Nucleus accumbens (tissue), 56 donors: ENCODE data around the gene CACNB1.

Source experiments
- DNase-seq, 56 donors: peaks; one replicate each; lab custom pipeline; 2025; lab: John Stamatoyannopoulos, UW

CACNB1 gene

DNA sequence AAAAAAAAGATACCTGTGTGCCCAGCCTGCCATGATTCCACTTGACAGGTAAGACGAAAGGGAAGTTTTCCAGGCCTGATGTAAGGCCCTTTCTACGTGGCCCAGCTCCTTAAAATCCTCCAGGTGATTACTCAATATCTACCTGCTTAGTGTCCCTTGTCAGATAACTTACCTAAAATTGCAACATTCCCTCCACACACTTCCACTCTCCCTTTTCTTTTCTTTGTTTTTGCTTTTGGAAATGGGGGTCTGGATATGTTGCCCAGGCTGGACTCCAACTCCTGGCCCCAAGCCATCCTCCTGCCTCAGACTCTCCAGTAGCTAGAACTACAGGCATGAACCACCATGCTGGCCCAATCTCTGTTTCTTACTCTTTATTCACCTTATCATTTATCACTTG lies 38.8 kb downstream of the CACNB1 start:
- no peak for DNase-seq

DNA sequence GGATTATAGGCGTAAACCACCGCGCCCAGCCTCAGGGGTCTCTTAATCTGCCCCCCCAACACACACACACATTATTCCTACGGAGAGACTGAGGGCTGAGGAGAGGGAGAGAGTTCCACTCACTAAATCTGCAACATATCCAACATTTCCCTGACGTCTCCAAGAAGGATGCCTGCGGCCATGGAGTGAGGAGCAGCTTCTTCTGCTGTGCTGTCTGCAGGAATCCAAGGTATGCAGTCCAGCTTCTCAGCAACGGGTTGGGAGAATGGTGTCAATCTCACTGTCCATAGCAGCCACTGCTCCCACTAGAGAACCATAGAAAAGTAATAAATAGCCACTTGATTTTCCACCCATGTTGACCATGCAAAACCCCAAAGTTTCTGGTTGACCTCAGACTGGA lies 41.0 kb downstream of the CACNB1 start:
- DNase-seq: no peak

- DNase-seq: no peak
These were observed 41.8 kb downstream of the CACNB1 start for GRCh38 chr17:39155654-39156053.

DNA sequence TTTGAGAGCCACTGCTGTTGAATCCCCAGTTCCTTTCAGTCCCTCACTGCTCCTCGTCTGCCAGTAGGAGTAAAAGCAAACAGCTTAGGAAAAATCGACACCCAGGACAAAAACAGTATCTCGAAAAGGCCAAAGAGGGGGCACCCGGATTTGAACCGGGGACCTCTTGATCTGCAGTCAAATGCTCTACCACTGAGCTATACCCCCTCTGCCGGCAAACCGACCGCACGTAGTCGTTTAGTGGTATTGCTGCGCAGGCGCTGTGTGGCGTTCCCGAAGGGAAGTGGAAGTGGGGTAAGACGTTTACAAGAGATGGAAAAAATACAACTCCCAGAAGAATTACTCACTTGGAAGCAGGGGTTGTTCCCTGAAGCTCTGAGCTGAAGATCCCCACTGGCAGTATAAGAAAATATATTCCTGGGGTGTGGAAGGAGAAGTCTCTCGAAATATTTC lies 43.8 kb downstream of the CACNB1 start:
- DNase-seq: peak in 55 of 56 donors; percentile 43 to 95 (median 86)

DNA sequence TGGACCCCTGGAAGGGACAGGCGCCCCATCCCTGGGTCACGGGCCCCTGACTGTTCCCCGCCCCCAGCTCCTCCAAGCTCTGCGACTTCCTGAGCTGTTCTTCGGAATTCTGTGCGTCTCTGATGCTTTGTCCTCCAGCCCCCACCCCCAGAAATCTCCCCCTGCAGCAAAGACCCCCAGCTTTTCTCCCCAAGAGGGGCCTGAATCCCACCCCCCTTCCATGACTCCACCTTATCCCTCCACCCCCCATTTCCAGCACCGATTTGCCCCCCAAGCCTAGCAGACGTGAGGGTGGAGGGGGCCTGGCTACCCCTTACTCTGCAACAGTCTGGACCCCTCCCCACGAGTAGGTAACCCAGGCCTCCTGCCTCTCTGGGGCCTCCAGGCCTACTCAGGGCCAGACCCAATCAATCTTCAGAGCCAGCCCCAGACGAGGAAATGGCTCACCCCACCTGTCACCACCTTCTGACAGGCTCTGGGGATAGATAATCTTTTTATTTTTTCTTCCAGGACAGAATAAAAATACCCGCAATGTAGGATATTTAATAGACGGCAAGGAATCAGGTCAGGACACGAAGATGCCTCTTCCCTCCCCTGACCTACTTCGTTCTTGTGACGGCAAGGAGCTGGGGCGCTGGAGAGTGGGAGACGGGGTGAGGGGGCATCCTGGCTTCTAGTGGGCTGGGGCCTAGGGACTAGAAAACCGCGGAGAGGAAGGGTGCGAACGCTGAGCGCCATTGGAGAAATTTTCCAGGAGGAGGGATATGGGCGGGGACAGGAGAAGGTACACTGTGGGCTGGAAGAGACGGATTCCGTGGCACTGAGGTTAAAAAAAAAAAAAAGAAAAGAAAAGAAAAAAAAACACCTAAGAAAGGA lies 45.3 kb downstream of the CACNB1 start:
- DNase-seq: peak in 29 of 56 donors; percentile 10 to 73 (median 62)

GRCh38 chr17:39151150-39151942 lies 46.1 kb downstream of the CACNB1 start, which contains the start of gene PLXDC1:
Gene PLXDC1 (minus strand): TSS chr17:39151637. CDS start chr17:39151437, 200 bp downstream.
- peak in 2 of 56 donors; percentile 12 to 48 for DNase-seq

GRCh38 chr17:39150795-39151149 lies 46.7 kb downstream of the CACNB1 start:
- DNase-seq: no peak

DNA sequence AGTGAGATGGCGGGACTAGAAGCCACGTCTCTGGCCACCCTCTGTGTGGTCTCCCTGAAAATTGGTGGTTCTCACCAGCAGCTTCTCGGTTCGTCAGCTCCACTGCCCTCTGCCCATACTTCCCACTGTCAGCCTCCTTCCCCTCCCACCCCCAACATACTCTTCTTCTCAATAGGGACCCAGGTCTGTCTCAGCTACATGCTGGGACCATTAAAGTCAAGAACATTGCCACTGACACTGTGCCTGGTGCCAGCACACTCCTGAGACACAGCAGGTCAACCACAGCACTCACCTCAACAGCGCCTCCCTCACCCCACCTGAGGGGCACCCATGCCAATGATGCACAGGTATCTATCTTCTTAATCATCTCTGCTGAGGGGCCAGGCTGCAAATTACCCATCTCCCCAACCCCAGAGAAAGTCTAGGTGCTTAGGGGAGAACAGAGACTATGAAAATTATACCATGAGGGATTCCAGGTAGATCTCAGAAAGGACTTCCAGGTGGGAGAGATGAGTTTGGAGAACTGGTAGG lies 47.3 kb downstream of the CACNB1 start:
- no peak for DNase-seq

DNA sequence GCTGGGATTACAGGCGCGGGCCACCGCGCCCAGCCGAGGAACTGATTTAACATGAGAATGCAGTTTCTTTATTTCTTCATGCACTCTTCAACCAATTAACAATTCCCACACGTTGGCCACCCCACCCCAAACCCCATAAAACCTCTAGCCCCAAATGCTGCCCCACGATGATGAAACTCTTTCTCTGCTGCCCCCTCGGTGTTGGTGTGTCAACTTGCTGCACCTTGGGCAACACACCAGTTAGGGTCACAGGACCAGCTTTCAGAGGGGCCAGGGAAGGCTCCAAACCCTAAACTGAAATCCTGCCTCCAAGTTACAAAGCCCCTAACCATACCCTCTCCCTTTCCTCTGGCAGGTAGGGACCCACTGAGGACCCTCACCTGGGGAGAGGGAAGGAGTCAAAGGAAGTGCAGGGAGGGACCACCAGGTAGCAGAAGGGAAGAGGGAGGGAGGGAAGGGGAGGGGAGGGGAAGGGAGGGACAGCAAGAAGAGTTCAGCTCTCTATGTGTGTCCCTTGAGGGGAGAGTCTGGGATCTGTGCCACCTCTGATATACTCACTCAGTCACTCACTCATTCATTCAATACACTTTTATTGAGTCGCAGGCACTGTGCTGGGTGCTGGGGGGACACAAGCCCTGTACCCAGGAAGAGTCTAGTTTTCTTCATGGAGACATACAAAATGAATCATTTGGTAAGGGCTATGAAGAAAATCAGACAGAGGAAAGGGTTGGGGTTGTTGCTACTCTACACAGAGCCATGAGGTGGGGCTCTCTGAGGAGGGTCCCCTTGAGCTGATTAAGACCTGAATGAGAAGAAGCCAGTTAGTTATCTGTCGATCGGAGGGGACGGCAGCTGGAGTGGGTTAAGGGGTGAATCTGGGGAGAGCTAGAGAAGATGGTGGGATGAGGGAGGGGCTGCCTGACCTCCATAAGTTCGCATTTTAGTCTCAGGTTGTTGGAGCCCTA lies 50.0 kb downstream of the CACNB1 start:
- no peak for DNase-seq

- DNase-seq: no peak
These were observed 51.2 kb downstream of the CACNB1 start for GRCh38 chr17:39146273-39146672.

DNA sequence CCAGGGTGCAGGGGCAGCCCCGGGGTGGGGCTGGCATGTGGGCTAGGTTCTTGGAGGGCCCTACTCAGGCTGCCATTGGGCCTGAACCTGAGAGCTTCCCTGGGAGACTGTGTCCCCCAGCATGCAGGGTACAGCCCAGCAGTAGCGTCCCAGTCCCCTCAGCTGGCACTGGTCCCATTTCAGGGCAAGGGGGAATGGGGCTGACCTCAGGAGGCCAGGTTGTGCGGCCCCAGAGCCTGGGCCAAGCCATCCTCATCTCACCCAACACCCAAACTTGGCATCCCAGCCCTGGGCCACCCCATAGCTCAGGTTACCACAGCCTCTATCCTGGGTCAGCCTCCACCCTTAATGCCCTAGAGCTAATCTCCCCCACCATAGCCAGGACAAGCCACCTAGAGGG lies 52.3 kb downstream of the CACNB1 start:
- DNase-seq: no peak

- peak in 8 of 56 donors; percentile 13 to 43 (median 30) for DNase-seq
These were observed 53.0 kb downstream of the CACNB1 start for GRCh38 chr17:39144416-39144840.

- DNase-seq: peak in 2 of 56 donors; percentile 31 to 40
These were observed 53.8 kb downstream of the CACNB1 start for GRCh38 chr17:39143552-39144093.

DNA sequence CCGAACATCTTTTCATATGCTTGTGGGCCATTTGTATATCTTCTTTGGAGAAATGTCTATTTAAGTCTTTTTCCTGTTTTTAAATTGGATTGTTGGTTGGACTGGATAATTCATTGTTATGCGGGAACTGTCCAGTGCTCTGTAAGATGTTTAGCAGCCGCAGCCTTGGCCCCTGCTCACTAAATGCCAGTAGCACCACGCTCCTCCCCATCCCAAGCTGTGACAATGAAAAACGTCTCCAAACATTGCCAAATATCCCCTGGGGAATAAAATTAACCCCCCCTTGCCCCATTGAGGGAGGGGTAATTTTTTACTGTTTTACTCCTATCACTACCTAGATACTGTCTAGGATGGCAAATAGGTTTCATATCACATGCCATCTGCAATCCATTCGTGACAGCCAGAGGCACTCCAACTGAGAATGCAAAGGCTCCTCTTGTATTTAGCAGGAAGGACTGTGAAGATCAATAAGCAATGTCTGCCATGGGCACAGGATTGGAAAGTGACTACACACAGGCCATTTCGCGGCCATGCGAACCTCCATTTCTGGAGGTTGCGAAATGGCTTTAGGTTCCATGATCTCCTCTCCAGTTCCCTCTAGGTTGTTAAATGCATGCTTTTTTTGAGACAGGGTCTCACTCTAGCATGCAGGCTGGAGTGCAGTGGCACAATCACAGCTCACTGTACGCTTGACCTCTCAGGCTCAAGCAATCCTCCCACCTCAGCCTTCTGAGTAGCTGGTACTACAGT lies 55.4 kb downstream of the CACNB1 start:
- no peak for DNase-seq

GRCh38 chr17:39141294-39141693 lies 56.2 kb downstream of the CACNB1 start:
- no peak for DNase-seq

- no peak for DNase-seq
These were observed 57.9 kb downstream of the CACNB1 start for GRCh38 chr17:39139561-39139960.

- no peak for DNase-seq
These were observed 58.3 kb downstream of the CACNB1 start for GRCh38 chr17:39139161-39139511.

GRCh38 chr17:39138431-39139160 lies 58.9 kb downstream of the CACNB1 start:
- DNase-seq: peak in 3 of 56 donors; percentile 16 to 20 (median 19)
